Panc1 (cell line): Measurements from ENCODE around the gene RAC2. TPM values are rescaled to one million over a fixed set of nuclear protein-coding genes. Genes with fewer than 3 reads are reported as not detected.

Experiments
- ATAC-seq: fragments of 200-7000 bp; cut with Tn5 transposase; 2 replicates; pipeline ENCODE4 v1.9.1; 2020; ENCODE audit warnings: mild to moderate bottlenecking, moderate library complexity
- BruUV-seq: library from RNA; stranded (reverse); fragments of 400-500 nt; replicated peaks from 2 replicates; lab custom pipeline; 2021; lab: Mats Ljungman, UMichigan
- CTCF ChIA-PET: fragments of 300-600 bp; sonication (Branson Sonifier 250); formaldehyde crosslinking; loops from one replicate; lab custom pipeline; 2022; ENCODE audit warnings: antibody characterized with exemption; lab: Charles Lee
- POLR2A ChIA-PET: fragments of 300-600 bp; sonication (Branson Sonifier 250); formaldehyde crosslinking; loops from one replicate; lab custom pipeline; 2022; ENCODE audit warnings: antibody characterized with exemption; lab: Charles Lee
- DNase-seq: peaks from one replicate; pipeline ENCODE4 v3.0.0-alpha.2; 2010; ENCODE audit warnings: low read depth, low spot score
- H3K27ac ChIP-seq: 2 replicates; pipeline ENCODE4 v1.5.1; 2011; ENCODE audit warnings: mild to moderate bottlenecking, low read length, inconsistent platforms
- H3K27me3 ChIP-seq: fragments of 200-500 bp; sonication (Bioruptor generic); 2 replicates; pipeline ENCODE4 v1.6.0; 2014; ENCODE audit warnings: low read length, inconsistent platforms; ENCODE audit not compliant: control insufficient read depth, insufficient read depth
- H3K36me3 ChIP-seq: fragments of 200-500 bp; sonication (Bioruptor generic); 2 replicates; pipeline ENCODE4 v1.5.1; 2014; ENCODE audit warnings: inconsistent platforms, mild to moderate bottlenecking, low read length, moderate library complexity; ENCODE audit not compliant: control insufficient read depth, insufficient read depth
- H3K4me1 ChIP-seq: 2 replicates; pipeline ENCODE4 v1.5.1; 2011; ENCODE audit warnings: inconsistent platforms, mild to moderate bottlenecking, low read length, moderate library complexity; ENCODE audit not compliant: control insufficient read depth, insufficient read depth
- H3K4me3 ChIP-seq, 2 experiments: 2 replicates each; pipeline ENCODE4 v1.5.1; 2011 to 2012; ENCODE audit warnings: low read depth in 2 of 2, low read length in 2 of 2, mild to moderate bottlenecking in 2 of 2, inconsistent platforms in 1 of 2, moderate library complexity in 1 of 2
- H3K9me3 ChIP-seq: fragments of 200-500 bp; sonication (Bioruptor generic); 2 replicates; pipeline ENCODE4 v1.5.1; 2014; ENCODE audit warnings: low read depth, mild to moderate bottlenecking, inconsistent platforms, low read length, moderate library complexity; ENCODE audit not compliant: control insufficient read depth, insufficient read depth
- POLR2AphosphoS5 ChIP-seq: IDR thresholded peaks from 2 replicates; pipeline ENCODE4 v1.6.1; 2012; ENCODE audit warnings: mild to moderate bottlenecking, low read depth, low read length, moderate library complexity
- SIN3A ChIP-seq: IDR thresholded peaks from 2 replicates; pipeline ENCODE4 v1.6.1; 2012; ENCODE audit warnings: low read depth, mild to moderate bottlenecking, low read length, moderate library complexity, borderline replicate concordance; ENCODE audit not compliant: insufficient read depth
- TCF7L2 ChIP-seq: IDR thresholded peaks from 2 replicates; pipeline ENCODE4 v1.6.1; 2011; ENCODE audit warnings: mild to moderate bottlenecking, low read depth, low read length, inconsistent platforms
- in situ Hi-C: cut with HindIII; loops from 2 replicates; pipeline ENCODE4 v1.10.0; 2016; ENCODE audit warnings: low sequenced_read_pairs, low pct_unique_long_range_greater_than_20kb
- intact Hi-C: fragments of 100-400 bp; cut with micrococcal nuclease; formaldehyde crosslinking; loops from one replicate; pipeline ENCODE4 v1.10.0; 2022; ENCODE audit not compliant: unreplicated experiment
- total RNA-seq: library from RNA; stranded (reverse); gene quantifications from one replicate; pipeline ENCODE4 v1.2.1, GENCODE V29; 2021; ENCODE audit not compliant: unreplicated experiment
- TF ChIP-seq, protein P1 (sequence below), 2 experiments: IDR thresholded peaks; 2 replicates each; pipeline ENCODE4 v1.6.1; 2011 to 2012; ENCODE audit warnings: low read depth in 2 of 2, control low read depth in 1 of 2, low read length in 1 of 2, mild to moderate bottlenecking in 1 of 2, moderate library complexity in 1 of 2; ENCODE audit not compliant: insufficient read depth in 1 of 2
- TF ChIP-seq, protein P2 (sequence below): fragments of 450-650 bp; IDR thresholded peaks from 2 replicates; pipeline ENCODE4 v1.5.1; 2017; ENCODE audit warnings: mild to moderate bottlenecking

The RAC2 gene
- total RNA-seq, 1 experiment from 2014 or later: 1.5 TPM

DNA sequence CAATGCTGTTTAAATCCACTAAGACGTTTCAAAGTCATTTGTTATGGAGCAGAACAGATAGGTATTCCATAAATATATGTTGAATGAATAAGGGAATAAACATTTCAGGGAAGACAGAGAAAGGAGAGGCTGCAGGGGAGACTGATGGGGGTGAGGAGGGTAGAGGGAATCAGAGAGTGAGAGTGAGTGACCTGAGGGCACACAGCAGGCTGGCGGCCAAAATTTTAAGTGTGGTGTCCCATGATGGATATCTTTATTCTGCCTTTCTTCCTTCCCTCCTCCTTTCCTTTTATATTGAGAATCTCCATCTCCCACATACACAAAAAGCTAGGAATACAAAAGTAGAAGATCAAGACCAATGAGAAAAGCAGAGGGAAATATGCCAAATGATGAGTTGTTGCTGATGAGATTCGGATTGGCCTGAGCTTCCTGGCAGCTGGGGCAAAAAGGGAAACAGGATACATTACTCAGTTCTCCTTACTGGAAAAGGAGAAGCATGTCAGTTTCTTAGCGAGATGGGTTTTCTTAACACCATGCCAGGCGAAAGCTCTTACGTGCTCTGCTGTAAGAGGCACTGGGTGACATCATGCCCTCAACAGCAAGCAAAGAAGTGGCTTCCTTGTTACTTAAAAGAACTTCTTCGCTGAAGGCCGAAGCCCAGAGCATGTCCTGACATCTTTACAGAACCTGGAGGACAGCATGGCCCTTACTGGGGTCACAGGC lies 27.0 kb upstream of the RAC2 start:
- in situ Hi-C loops: no loop called here
- DNase-seq (no peak), ATAC-seq (no peak)
- CTCF ChIA-PET: no interaction called here
- no peaks in the 10 kb centered on the region for H3K36me3 ChIP-seq
- H3K4me1 ChIP-seq: no peaks in the 10 kb centered on the region
- no peak overlapping the region for H3K4me3 ChIP-seq
- POLR2A ChIA-PET: no interaction called here
- intact Hi-C loops: no loop called here
- H3K27me3 ChIP-seq: no peaks in the 10 kb centered on the region
- no peak overlapping the region; the same call in 1 of the 2 replicates for H3K27ac ChIP-seq
- no peak for TF ChIP-seq TCF7L2
- TF ChIP-seq, protein P1, sequence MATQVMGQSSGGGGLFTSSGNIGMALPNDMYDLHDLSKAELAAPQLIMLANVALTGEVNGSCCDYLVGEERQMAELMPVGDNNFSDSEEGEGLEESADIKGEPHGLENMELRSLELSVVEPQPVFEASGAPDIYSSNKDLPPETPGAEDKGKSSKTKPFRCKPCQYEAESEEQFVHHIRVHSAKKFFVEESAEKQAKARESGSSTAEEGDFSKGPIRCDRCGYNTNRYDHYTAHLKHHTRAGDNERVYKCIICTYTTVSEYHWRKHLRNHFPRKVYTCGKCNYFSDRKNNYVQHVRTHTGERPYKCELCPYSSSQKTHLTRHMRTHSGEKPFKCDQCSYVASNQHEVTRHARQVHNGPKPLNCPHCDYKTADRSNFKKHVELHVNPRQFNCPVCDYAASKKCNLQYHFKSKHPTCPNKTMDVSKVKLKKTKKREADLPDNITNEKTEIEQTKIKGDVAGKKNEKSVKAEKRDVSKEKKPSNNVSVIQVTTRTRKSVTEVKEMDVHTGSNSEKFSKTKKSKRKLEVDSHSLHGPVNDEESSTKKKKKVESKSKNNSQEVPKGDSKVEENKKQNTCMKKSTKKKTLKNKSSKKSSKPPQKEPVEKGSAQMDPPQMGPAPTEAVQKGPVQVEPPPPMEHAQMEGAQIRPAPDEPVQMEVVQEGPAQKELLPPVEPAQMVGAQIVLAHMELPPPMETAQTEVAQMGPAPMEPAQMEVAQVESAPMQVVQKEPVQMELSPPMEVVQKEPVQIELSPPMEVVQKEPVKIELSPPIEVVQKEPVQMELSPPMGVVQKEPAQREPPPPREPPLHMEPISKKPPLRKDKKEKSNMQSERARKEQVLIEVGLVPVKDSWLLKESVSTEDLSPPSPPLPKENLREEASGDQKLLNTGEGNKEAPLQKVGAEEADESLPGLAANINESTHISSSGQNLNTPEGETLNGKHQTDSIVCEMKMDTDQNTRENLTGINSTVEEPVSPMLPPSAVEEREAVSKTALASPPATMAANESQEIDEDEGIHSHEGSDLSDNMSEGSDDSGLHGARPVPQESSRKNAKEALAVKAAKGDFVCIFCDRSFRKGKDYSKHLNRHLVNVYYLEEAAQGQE (IDR thresholded peaks at IDR 0.05; ENCODE audit: insufficient read depth in 1 of 2, low read depth in 2 of 2, low read length in 1 of 2): no peak
- TF ChIP-seq, protein P2, sequence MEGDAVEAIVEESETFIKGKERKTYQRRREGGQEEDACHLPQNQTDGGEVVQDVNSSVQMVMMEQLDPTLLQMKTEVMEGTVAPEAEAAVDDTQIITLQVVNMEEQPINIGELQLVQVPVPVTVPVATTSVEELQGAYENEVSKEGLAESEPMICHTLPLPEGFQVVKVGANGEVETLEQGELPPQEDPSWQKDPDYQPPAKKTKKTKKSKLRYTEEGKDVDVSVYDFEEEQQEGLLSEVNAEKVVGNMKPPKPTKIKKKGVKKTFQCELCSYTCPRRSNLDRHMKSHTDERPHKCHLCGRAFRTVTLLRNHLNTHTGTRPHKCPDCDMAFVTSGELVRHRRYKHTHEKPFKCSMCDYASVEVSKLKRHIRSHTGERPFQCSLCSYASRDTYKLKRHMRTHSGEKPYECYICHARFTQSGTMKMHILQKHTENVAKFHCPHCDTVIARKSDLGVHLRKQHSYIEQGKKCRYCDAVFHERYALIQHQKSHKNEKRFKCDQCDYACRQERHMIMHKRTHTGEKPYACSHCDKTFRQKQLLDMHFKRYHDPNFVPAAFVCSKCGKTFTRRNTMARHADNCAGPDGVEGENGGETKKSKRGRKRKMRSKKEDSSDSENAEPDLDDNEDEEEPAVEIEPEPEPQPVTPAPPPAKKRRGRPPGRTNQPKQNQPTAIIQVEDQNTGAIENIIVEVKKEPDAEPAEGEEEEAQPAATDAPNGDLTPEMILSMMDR: no peak
- TF ChIP-seq SIN3A: no peak
- no peak for TF ChIP-seq POLR2AphosphoS5
- BruUV-seq: no TSS peak
- no peaks in the 10 kb centered on the region for H3K9me3 ChIP-seq

DNA sequence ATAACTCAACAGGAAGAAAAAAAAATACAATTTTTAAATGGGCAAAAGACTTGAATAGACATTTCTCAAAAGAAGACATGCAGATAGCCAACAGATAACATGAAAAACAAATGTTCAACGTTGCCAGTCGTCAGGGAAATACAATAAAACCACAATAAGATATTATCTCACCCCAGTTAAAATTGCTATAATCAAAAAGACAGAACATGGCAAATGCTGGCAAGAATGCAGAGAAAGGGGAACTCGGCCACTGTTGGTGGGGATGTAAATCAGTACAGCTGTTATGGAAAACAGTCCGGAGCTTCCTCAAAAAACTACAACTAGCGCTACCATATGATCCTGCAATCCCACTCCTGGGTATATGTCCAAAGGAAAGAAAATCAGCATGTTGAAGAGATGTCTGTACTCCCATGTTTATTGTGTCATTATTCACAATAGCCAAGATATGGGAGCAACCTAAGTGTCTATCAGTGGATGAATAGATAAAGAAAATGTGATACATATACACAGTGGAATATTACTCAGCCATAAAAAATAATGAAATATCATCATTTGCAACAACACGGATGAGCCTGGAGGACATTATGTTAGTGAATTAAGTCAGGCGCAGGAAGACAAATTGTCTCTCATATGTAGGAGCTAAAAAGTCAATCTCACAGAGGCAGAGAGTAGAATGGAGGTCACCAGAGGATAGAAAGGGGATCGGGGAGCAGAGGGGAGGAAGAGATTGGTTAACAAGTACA lies 26.0 kb upstream of the RAC2 start:
- ChIA-PET CTCF (no interaction called here), POLR2A (no interaction called here)
- in situ Hi-C loops: no loop called here
- DNase-seq (no peak), ATAC-seq (no peak)
- Histone ChIP-seq H3K27ac (no peak overlapping the region), H3K4me3 (no peak overlapping the region), H3K9me3 (0 out of 2 replicates have a peak, but pooled peaks cover under 1% of the 10 kb centered on the region), H3K36me3 (no peaks in the 10 kb centered on the region), H3K4me1 (no peaks in the 10 kb centered on the region), H3K27me3 (no peaks in the 10 kb centered on the region)
- BruUV-seq: no TSS peak
- TF ChIP-seq, protein P2: no peak
- TF ChIP-seq POLR2AphosphoS5 (no peak), TCF7L2 (no peak), SIN3A (no peak)
- TF ChIP-seq, protein P1 (IDR thresholded peaks at IDR 0.05; ENCODE audit: insufficient read depth in 1 of 2, low read depth in 2 of 2, low read length in 1 of 2): no peak
- intact Hi-C loops: no loop called here
